GM23338 (cell line): ENCODE results near the gene ZSCAN1. TPM values are rescaled to one million over a fixed set of nuclear protein-coding genes. Genes with fewer than 3 reads are reported as not detected.

ENCODE experiments used
- ATAC-seq: fragments of 200-7000 bp; cut with Tn5 transposase; 3 replicates; pipeline ENCODE4 v1.9.1; 2020
- DNase-seq: peaks from one replicate; pipeline ENCODE4 v3.0.0-alpha.2; 2015; ENCODE audit warnings: low spot score
- H2AFZ ChIP-seq: fragments of 200-600 bp; sonication (generic); 2 replicates; pipeline ENCODE4 v1.8.0; 2016; ENCODE audit warnings: antibody characterized with exemption, mild to moderate bottlenecking, moderate library complexity
- H3F3A ChIP-seq: fragments of 200-600 bp; sonication (generic); replicated peaks from 2 replicates; pipeline ENCODE4 v1.8.0; 2017; ENCODE audit warnings: antibody characterized with exemption, mixed run types, low read depth
- H3K27ac ChIP-seq: fragments of 200-600 bp; sonication (generic); 2 replicates; pipeline ENCODE4 v1.6.1; 2016; ENCODE audit warnings: low read depth
- H3K27me3 ChIP-seq: fragments of 200-600 bp; sonication (generic); 2 replicates; pipeline ENCODE4 v1.8.0; 2016; ENCODE audit warnings: mild to moderate bottlenecking, mixed run types, moderate library complexity; ENCODE audit not compliant: insufficient read depth
- H3K36me3 ChIP-seq: fragments of 200-600 bp; sonication (generic); 2 replicates; pipeline ENCODE4 v1.8.0; 2016; ENCODE audit warnings: mild to moderate bottlenecking; ENCODE audit not compliant: insufficient read depth
- H3K4me1 ChIP-seq: fragments of 200-600 bp; sonication (generic); 2 replicates; pipeline ENCODE4 v1.8.0; 2016; ENCODE audit warnings: mild to moderate bottlenecking, moderate library complexity; ENCODE audit not compliant: insufficient read depth
- H3K4me2 ChIP-seq: fragments of 200-600 bp; sonication (generic); 2 replicates; pipeline ENCODE4 v1.7.1; 2017; ENCODE audit warnings: mixed run types
- H3K4me3 ChIP-seq: fragments of 200-600 bp; sonication (generic); 2 replicates; pipeline ENCODE4 v1.6.1; 2016; ENCODE audit warnings: mixed run types
- H3K79me2 ChIP-seq: fragments of 200-600 bp; sonication (generic); replicated peaks from 2 replicates; pipeline ENCODE4 v1.8.0; 2017; ENCODE audit warnings: mild to moderate bottlenecking; ENCODE audit not compliant: insufficient read depth
- H3K9me2 ChIP-seq: fragments of 200-600 bp; sonication (generic); 2 replicates; pipeline ENCODE4 v1.8.0; 2017; ENCODE audit not compliant: insufficient read depth
- H4K20me1 ChIP-seq: fragments of 200-600 bp; sonication (generic); replicated peaks from 2 replicates; pipeline ENCODE4 v1.8.0; 2017; ENCODE audit warnings: mild to moderate bottlenecking; ENCODE audit not compliant: insufficient read depth
- H3K27ac Mint-ChIP-seq: 2 replicates; pipeline ENCODE4 v1.8.0; 2020; ENCODE audit warnings: inconsistent platforms, mild to moderate bottlenecking, moderate library complexity, mixed read lengths
- H3K27me3 Mint-ChIP-seq: 3 replicates; pipeline ENCODE4 v1.8.0; 2022; ENCODE audit warnings: low read depth, mild to moderate bottlenecking, moderate library complexity, mixed read lengths, inconsistent platforms; ENCODE audit not compliant: insufficient read depth, poor library complexity
- H3K36me3 Mint-ChIP-seq: 3 replicates; pipeline ENCODE4 v1.8.0; 2021; ENCODE audit warnings: low read depth, mild to moderate bottlenecking, inconsistent platforms, moderate library complexity, mixed read lengths
- H3K4me1 Mint-ChIP-seq: 3 replicates; pipeline ENCODE4 v1.8.0; 2020; ENCODE audit warnings: mild to moderate bottlenecking, inconsistent platforms, mixed read lengths
- H3K4me3 Mint-ChIP-seq: 3 replicates; pipeline ENCODE4 v1.8.0; 2021; ENCODE audit warnings: moderate library complexity, mild to moderate bottlenecking, inconsistent platforms, mixed read lengths
- H3K9me3 Mint-ChIP-seq: 3 replicates; pipeline ENCODE4 v1.8.0; 2020; ENCODE audit warnings: moderate library complexity, mild to moderate bottlenecking, inconsistent platforms, mixed read lengths
- CTCF ChIP-seq, 2 experiments: fragments of 200-600 bp in 1 of 2; sonication (generic) in 1 of 2; conservative IDR thresholded peaks; 2 replicates each; pipeline versions ENCODE4 v1.5.1 to v1.6.1; 2016 to 2017; ENCODE audit warnings: antibody characterized with exemption in 2 of 2, low read depth in 2 of 2, mild to moderate bottlenecking in 2 of 2, moderate library complexity in 1 of 2
- ETS1 ChIP-seq: IDR thresholded peaks from 2 replicates; pipeline ENCODE4 v1.6.1; 2016; ENCODE audit warnings: antibody characterized with exemption
- JUNB ChIP-seq: IDR thresholded peaks from one replicate; pipeline ENCODE4 v1.6.1; 2016; ENCODE audit warnings: antibody characterized with exemption; ENCODE audit not compliant: unreplicated experiment
- POLR2AphosphoS5 ChIP-seq: IDR thresholded peaks from 2 replicates; pipeline ENCODE4 v1.6.1; 2016; ENCODE audit warnings: antibody characterized with exemption, low read depth
- STAT1 ChIP-seq: IDR thresholded peaks from one replicate; pipeline ENCODE4 v1.6.1; 2016; ENCODE audit warnings: antibody characterized with exemption; ENCODE audit not compliant: unreplicated experiment
- ZNF114 ChIP-seq: fragments of 250-450 bp; sonication (Bioruptor Pico); IDR thresholded peaks from 2 replicates; pipeline ENCODE4 v1.5.0; 2020; ENCODE audit warnings: mild to moderate bottlenecking, moderate library complexity
- ZNF462 ChIP-seq: fragments of 250-450 bp; sonication (Bioruptor Pico); IDR thresholded peaks from 2 replicates; pipeline ENCODE4 v1.5.0; 2020; ENCODE audit warnings: mild to moderate bottlenecking, moderate library complexity
- polyA plus RNA-seq: library from polyadenylated mRNA; unstranded; fragments of >200 nt; fragmentation: Nextera tagmentation; extraction: Ambion mirVana; gene quantifications from 2 replicates; pipeline ENCODE4 v1.2.1, GENCODE V29; 2016
- total RNA-seq: library from RNA; depleted of rRNA; stranded (reverse); fragments of >200 nt; shearing (Covaris generic); gene quantifications from 2 replicates; pipeline ENCODE4 v1.2.3, GENCODE V29; 2014

The ZSCAN1 gene
- total and polyA plus RNA-seq, 2 experiments from 2014 or later = 1.5 to 3.9 TPM

- ATAC-seq = peak; percentile 21
- H3K36me3 Mint-ChIP-seq = peaks cover 39% of the 10 kb centered on the region
These were observed 4.9 kb downstream of the ZSCAN1 start for GRCh38 chr19:58038688-58039204.

More at GRCh38 chr19:58038688-58039204, 4.9 kb downstream of the ZSCAN1 start:
- Mint-ChIP-seq H3K4me3 (no peak overlapping the region), H3K4me1 (peaks cover 3% of the 10 kb centered on the region; the same call in 2 of the 3 replicates), H3K27ac (no peak overlapping the region), H3K27me3 (peaks cover 16% of the 10 kb centered on the region), H3K9me3 (peaks cover 81% of the 10 kb centered on the region)
- H3F3A ChIP-seq = peaks cover 17% of the 10 kb centered on the region
- H3K4me3 ChIP-seq = peak overlapping the region; percentile 27; the same call in 1 of the 2 replicates
- no peaks in the 10 kb centered on the region for H3K36me3 ChIP-seq
- DNase-seq = peak; percentile 60
- H3K9me2 ChIP-seq = no peaks in the 10 kb centered on the region
- H3K27me3 ChIP-seq = peaks cover 24% of the 10 kb centered on the region
- no peak for TF ChIP-seq JUNB
- no peak for TF ChIP-seq STAT1
- peak; percentile 62 for TF ChIP-seq POLR2AphosphoS5
- no peak for TF ChIP-seq ZNF462 (CRISPR knock-in tag)
- no peak for TF ChIP-seq ETS1
- no peak for TF ChIP-seq CTCF (conservative IDR thresholded peaks at IDR 0.05; ENCODE audit: low read depth in 2 of 2)
- TF ChIP-seq ZNF114 = no peak
- H2AFZ ChIP-seq = no peak overlapping the region
- peaks cover 33% of the 10 kb centered on the region for H3K4me1 ChIP-seq
- H4K20me1 ChIP-seq = no peaks in the 10 kb centered on the region
- H3K27ac ChIP-seq = peak overlapping the region; percentile 90; the same call in 1 of the 2 replicates
- peak overlapping the region; percentile 70 for H3K4me2 ChIP-seq
- H3K79me2 ChIP-seq = no peaks in the 10 kb centered on the region
